Measurements from ENCODE around the gene EHD4. TPM values are rescaled to one million over a fixed set of nuclear protein-coding genes. Genes with fewer than 3 reads are reported as not detected.

The EHD4 gene
- polyA plus RNA-seq, 1 donor (not counting 4 experiments of a cell fraction or from before 2014, with no cell fraction given) = 31.5 TPM

DNA sequence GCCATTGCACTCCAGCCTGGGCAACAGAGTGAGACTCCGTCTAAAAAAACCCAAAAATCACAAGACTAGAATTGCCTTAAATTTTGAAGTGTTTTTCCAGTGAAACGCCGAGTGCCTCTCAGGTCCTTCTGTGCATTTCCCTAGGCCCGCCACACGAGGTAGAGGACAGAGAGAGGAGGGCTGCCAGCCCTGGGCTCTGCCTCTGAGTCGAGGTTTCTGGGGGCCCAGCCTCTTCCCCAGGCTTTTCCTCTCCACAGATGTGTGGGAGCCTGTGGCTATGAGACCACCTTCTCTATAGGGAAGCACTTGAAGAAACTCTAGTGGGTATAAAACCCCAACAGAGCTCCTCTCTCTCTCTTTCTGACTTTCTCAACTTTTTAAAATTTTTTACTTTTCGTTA lies 10.9 kb upstream of the EHD4 start:
- Histone ChIP-seq H3K4me1 (ENCODE audit: control insufficient read depth, extremely low read depth, insufficient read depth, low read length) (peaks cover 13% of the 10 kb centered on the region), H3K79me2 (ENCODE audit: control insufficient read depth, insufficient read depth, low read length) (no peaks in the 10 kb centered on the region), H3K27me3 (ENCODE audit: control insufficient read depth, extremely low read depth, insufficient read depth, low read length) (no peaks in the 10 kb centered on the region), H3K36me3 (ENCODE audit: control insufficient read depth in 2 of 2, extremely low read depth in 1 of 2, insufficient read depth in 2 of 2, low read length in 2 of 2) (no peaks in the 10 kb centered on the region), H3K9me3 (ENCODE audit: control insufficient read depth, low read depth, low read length) (no peaks in the 10 kb centered on the region), H3K4me3 (ENCODE audit: control insufficient read depth in 2 of 3, extremely low read depth in 1 of 3, insufficient read depth in 2 of 3, low read depth in 1 of 3, low read length in 3 of 3) (no peak overlapping the region), H3K9ac (ENCODE audit: control insufficient read depth, extremely low read depth, insufficient read depth, low read length) (no peak overlapping the region), H2AFZ (ENCODE audit: control insufficient read depth, low read length) (no peak overlapping the region), H3K9me1 (ENCODE audit: control insufficient read depth, extremely low read depth, insufficient read depth, low read length) (no peaks in the 10 kb centered on the region), H3K27ac (ENCODE audit: control insufficient read depth, insufficient read depth, low read length) (no peak overlapping the region), H3K4me2 (ENCODE audit: control insufficient read depth, extremely low read depth, insufficient read depth, low read depth, low read length) (no peak overlapping the region), H4K20me1 (ENCODE audit: control insufficient read depth, extremely low read depth, insufficient read depth, low read length) (no peaks in the 10 kb centered on the region)
- DNase-seq (ENCODE audit: low read depth, low spot score) (no peak), FAIRE-seq (no peak)
- TF ChIP-seq EZH2 (IDR thresholded peaks at IDR 0.05; ENCODE audit: low read length) = no peak
- TF ChIP-seq, protein P1, sequence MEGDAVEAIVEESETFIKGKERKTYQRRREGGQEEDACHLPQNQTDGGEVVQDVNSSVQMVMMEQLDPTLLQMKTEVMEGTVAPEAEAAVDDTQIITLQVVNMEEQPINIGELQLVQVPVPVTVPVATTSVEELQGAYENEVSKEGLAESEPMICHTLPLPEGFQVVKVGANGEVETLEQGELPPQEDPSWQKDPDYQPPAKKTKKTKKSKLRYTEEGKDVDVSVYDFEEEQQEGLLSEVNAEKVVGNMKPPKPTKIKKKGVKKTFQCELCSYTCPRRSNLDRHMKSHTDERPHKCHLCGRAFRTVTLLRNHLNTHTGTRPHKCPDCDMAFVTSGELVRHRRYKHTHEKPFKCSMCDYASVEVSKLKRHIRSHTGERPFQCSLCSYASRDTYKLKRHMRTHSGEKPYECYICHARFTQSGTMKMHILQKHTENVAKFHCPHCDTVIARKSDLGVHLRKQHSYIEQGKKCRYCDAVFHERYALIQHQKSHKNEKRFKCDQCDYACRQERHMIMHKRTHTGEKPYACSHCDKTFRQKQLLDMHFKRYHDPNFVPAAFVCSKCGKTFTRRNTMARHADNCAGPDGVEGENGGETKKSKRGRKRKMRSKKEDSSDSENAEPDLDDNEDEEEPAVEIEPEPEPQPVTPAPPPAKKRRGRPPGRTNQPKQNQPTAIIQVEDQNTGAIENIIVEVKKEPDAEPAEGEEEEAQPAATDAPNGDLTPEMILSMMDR (optimal IDR thresholded peaks at IDR 0.05 in 1 of 3, IDR thresholded peaks at IDR 0.05 in 1 of 3, conservative IDR thresholded peaks at IDR 0.05 in 1 of 3; ENCODE audit: extremely low read depth in 1 of 3, insufficient read depth in 2 of 3, low read length in 3 of 3) = no peak
- dilution Hi-C loops (cut with MboI; ENCODE audit: extremely low pct_ligation_motif_present, low sequenced_read_pairs) = no loop called here

DNA sequence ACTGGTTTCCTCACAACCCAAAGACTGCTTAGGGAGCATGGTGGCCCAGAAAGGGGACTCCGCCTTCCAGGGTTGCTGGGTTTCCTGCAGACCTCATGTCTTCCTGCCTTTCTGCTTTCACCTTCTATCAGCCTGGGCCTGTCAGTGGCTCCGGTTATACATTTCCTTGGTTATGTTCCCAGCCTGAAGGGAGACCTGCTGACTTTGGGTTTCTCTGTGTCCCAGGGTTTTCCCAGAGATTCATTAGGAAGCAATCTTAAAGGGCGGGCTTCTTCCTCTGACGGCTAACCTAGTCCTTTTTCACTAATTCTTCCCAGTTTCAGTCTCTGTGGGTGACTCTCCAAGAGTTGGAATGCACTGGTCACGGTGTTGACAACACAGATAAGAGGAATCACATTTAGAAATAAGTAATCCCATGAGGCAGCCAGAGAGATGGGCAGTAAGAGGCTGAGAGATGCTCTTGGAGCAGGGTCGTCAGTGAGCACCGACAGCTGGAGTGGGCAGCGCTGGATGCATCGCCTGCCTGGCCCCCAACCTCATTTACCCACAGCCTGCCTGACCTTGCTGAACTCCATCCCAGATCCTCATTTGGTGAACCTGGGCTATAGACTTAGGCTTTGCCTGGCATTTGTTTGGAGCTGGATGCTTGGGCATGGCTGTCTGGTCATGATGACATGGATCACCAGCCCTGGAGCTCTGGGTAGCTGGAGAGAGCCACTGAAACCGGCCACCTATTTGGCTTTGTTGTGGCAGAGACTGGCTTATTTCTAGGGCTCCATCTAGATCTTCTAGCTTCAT lies 10.0 kb upstream of the EHD4 start:
- H3K9me1 ChIP-seq (ENCODE audit: control insufficient read depth, extremely low read depth, insufficient read depth, low read length) = no peaks in the 10 kb centered on the region
- H3K36me3 ChIP-seq (ENCODE audit: control insufficient read depth in 2 of 2, extremely low read depth in 1 of 2, insufficient read depth in 2 of 2, low read length in 2 of 2) = no peaks in the 10 kb centered on the region
- dilution Hi-C loops (cut with MboI; ENCODE audit: extremely low pct_ligation_motif_present, low sequenced_read_pairs) = no loop called here
- FAIRE-seq = no peak
- no peak overlapping the region for H3K4me2 ChIP-seq (ENCODE audit: control insufficient read depth, extremely low read depth, insufficient read depth, low read depth, low read length)
- no peaks in the 10 kb centered on the region for H4K20me1 ChIP-seq (ENCODE audit: control insufficient read depth, extremely low read depth, insufficient read depth, low read length)
- H3K27ac ChIP-seq (ENCODE audit: control insufficient read depth, insufficient read depth, low read length) = no peak overlapping the region
- H3K9ac ChIP-seq (ENCODE audit: control insufficient read depth, extremely low read depth, insufficient read depth, low read length) = no peak overlapping the region
- no peak for DNase-seq (ENCODE audit: low read depth, low spot score)
- H3K4me1 ChIP-seq (ENCODE audit: control insufficient read depth, extremely low read depth, insufficient read depth, low read length) = peaks cover 13% of the 10 kb centered on the region
- H2AFZ ChIP-seq (ENCODE audit: control insufficient read depth, low read length) = no peak overlapping the region
- H3K4me3 ChIP-seq (ENCODE audit: control insufficient read depth in 2 of 3, extremely low read depth in 1 of 3, insufficient read depth in 2 of 3, low read depth in 1 of 3, low read length in 3 of 3) = no peak overlapping the region
- H3K79me2 ChIP-seq (ENCODE audit: control insufficient read depth, insufficient read depth, low read length) = no peaks in the 10 kb centered on the region
- H3K9me3 ChIP-seq (ENCODE audit: control insufficient read depth, low read depth, low read length) = no peaks in the 10 kb centered on the region
- H3K27me3 ChIP-seq (ENCODE audit: control insufficient read depth, extremely low read depth, insufficient read depth, low read length) = no peaks in the 10 kb centered on the region
- TF ChIP-seq EZH2 (IDR thresholded peaks at IDR 0.05; ENCODE audit: low read length) = no peak
- TF ChIP-seq, protein P1 (optimal IDR thresholded peaks at IDR 0.05 in 1 of 3, IDR thresholded peaks at IDR 0.05 in 1 of 3, conservative IDR thresholded peaks at IDR 0.05 in 1 of 3; ENCODE audit: extremely low read depth in 1 of 3, insufficient read depth in 2 of 3, low read length in 3 of 3) = no peak
